WTC11 (cell line): ENCODE measurements around the gene CPE. TPM values are rescaled to one million over a fixed set of nuclear protein-coding genes. Genes with fewer than 3 reads are reported as not detected.

Experiments used
- ATAC-seq: fragments of 200-7000 bp; cut with Tn5 transposase; 2 replicates; pipeline ENCODE4 v1.10.0; 2021; ENCODE audit warnings: mild to moderate bottlenecking, moderate library complexity
- CTCF ChIA-PET: fragments of 300-600 bp; sonication (Branson Sonifier 250); formaldehyde crosslinking; loops from one replicate; lab custom pipeline; 2021; ENCODE audit warnings: antibody characterized with exemption; lab: Charles Lee
- POLR2A ChIA-PET: fragments of 350-600 bp; sonication (Branson Sonifier 250); formaldehyde crosslinking; loops from one replicate; lab custom pipeline; 2021; ENCODE audit warnings: antibody characterized with exemption; lab: Charles Lee
- DNase-seq: peaks from one replicate; pipeline ENCODE4 v3.0.0; 2021; ENCODE audit warnings: low spot score
- H3K27ac Mint-ChIP-seq: 2 replicates; pipeline ENCODE4 v1.8.0; 2021; ENCODE audit warnings: mixed read lengths
- H3K27me3 Mint-ChIP-seq: 2 replicates; pipeline ENCODE4 v1.8.0; 2021; ENCODE audit warnings: low read depth, mild to moderate bottlenecking, moderate library complexity, mixed read lengths
- H3K36me3 Mint-ChIP-seq: 2 replicates; pipeline ENCODE4 v1.8.0; 2021; ENCODE audit warnings: mixed read lengths
- H3K4me1 Mint-ChIP-seq: 2 replicates; pipeline ENCODE4 v1.8.0; 2022; ENCODE audit warnings: mixed read lengths
- H3K4me3 Mint-ChIP-seq: 2 replicates; pipeline ENCODE4 v1.8.0; 2021; ENCODE audit warnings: mild to moderate bottlenecking, moderate library complexity, mixed read lengths
- H3K9me3 Mint-ChIP-seq: 2 replicates; pipeline ENCODE4 v1.8.0; 2021; ENCODE audit warnings: mixed read lengths
- FOXP1 ChIP-seq: sonication (generic); formaldehyde crosslinking; IDR thresholded peaks from 2 replicates; pipeline ENCODE4 v1.8.0; 2022; ENCODE audit warnings: missing genetic modification reagents, mild to moderate bottlenecking, moderate library complexity, borderline replicate concordance
- GABPB1 ChIP-seq: sonication (generic); formaldehyde crosslinking; IDR thresholded peaks from 2 replicates; pipeline ENCODE4 v1.8.1; 2023; ENCODE audit warnings: mild to moderate bottlenecking, missing genetic modification reagents
- GRHL2 ChIP-seq: fragments of 250-450 bp; sonication (Bioruptor Pico); IDR thresholded peaks from 2 replicates; pipeline ENCODE4 v1.8.0; 2022; ENCODE audit warnings: mild to moderate bottlenecking, moderate library complexity; ENCODE audit not compliant: insufficient replicate concordance, severe bottlenecking
- JAZF1 ChIP-seq: fragments of 250-450 bp; sonication (Bioruptor Pico); IDR thresholded peaks from 2 replicates; pipeline ENCODE4 v1.9.0; 2021; ENCODE audit warnings: moderate library complexity, mild to moderate bottlenecking, inconsistent platforms
- MYBL2 ChIP-seq: sonication (generic); formaldehyde crosslinking; IDR thresholded peaks from 2 replicates; pipeline ENCODE4 v1.8.1; 2023; ENCODE audit warnings: mild to moderate bottlenecking, moderate library complexity, missing genetic modification reagents
- NFE2L1 ChIP-seq: sonication (generic); formaldehyde crosslinking; IDR thresholded peaks from 2 replicates; pipeline ENCODE4 v1.8.1; 2023; ENCODE audit warnings: missing genetic modification reagents
- NR1H2 ChIP-seq: sonication (generic); formaldehyde crosslinking; IDR thresholded peaks from 2 replicates; pipeline ENCODE4 v1.9.0; 2021; ENCODE audit warnings: mild to moderate bottlenecking, moderate library complexity, missing genetic modification reagents
- OVOL2 ChIP-seq: fragments of 250-450 bp; sonication (Bioruptor Pico); IDR thresholded peaks from 2 replicates; pipeline ENCODE4 v1.9.0; 2021; ENCODE audit warnings: mild to moderate bottlenecking, borderline replicate concordance
- RELA ChIP-seq: sonication (generic); formaldehyde crosslinking; IDR thresholded peaks from 2 replicates; pipeline ENCODE4 v1.8.1; 2022; ENCODE audit warnings: missing genetic modification reagents, mild to moderate bottlenecking, borderline replicate concordance
- SMAD3 ChIP-seq: sonication (generic); formaldehyde crosslinking; IDR thresholded peaks from 2 replicates; pipeline ENCODE4 v1.8.0; 2022; ENCODE audit warnings: missing genetic modification reagents, mild to moderate bottlenecking, borderline replicate concordance
- SP1 ChIP-seq: sonication (generic); formaldehyde crosslinking; conservative IDR thresholded peaks from 2 replicates; pipeline ENCODE4 v1.8.1; 2022; ENCODE audit warnings: missing genetic modification reagents
- ZNF396 ChIP-seq: fragments of 250-450 bp; sonication (Bioruptor Pico); IDR thresholded peaks from 2 replicates; pipeline ENCODE4 v1.8.0; 2021; ENCODE audit warnings: mild to moderate bottlenecking, moderate library complexity, borderline replicate concordance
- ZNF671 ChIP-seq: fragments of 250-450 bp; sonication (Bioruptor Pico); IDR thresholded peaks from 2 replicates; pipeline ENCODE4 v1.8.0; 2021; ENCODE audit warnings: mild to moderate bottlenecking
- total RNA-seq: library from RNA; stranded (reverse); gene quantifications from 3 replicates; pipeline ENCODE4 v1.2.3, GENCODE V29; 2021
- TF ChIP-seq, protein P1 (sequence below): sonication (generic); formaldehyde crosslinking; IDR thresholded peaks from 2 replicates; pipeline ENCODE4 v1.8.1; 2022; ENCODE audit warnings: mild to moderate bottlenecking, moderate library complexity, missing genetic modification reagents
- TF ChIP-seq, protein P2 (sequence below): sonication (generic); formaldehyde crosslinking; IDR thresholded peaks from 2 replicates; pipeline ENCODE4 v1.8.0; 2023; ENCODE audit warnings: missing genetic modification reagents
- TF ChIP-seq, protein P3 (sequence below): fragments of 250-450 bp; sonication (Bioruptor Pico); IDR thresholded peaks from 2 replicates; pipeline ENCODE4 v1.9.0; 2021; ENCODE audit warnings: mild to moderate bottlenecking, borderline replicate concordance
- TF ChIP-seq, protein P4 (sequence below): sonication (generic); formaldehyde crosslinking; IDR thresholded peaks from 2 replicates; pipeline ENCODE4 v1.8.1; 2023; ENCODE audit warnings: mild to moderate bottlenecking, missing genetic modification reagents, borderline replicate concordance
- TF ChIP-seq, protein P5 (sequence below): fragments of 250-450 bp; sonication (Bioruptor Pico); IDR thresholded peaks from 2 replicates; pipeline ENCODE4 v1.9.0; 2021; ENCODE audit warnings: mild to moderate bottlenecking

Gene CPE
- total RNA-seq, 1 experiment from 2014 or later = 9.2 TPM

DNA sequence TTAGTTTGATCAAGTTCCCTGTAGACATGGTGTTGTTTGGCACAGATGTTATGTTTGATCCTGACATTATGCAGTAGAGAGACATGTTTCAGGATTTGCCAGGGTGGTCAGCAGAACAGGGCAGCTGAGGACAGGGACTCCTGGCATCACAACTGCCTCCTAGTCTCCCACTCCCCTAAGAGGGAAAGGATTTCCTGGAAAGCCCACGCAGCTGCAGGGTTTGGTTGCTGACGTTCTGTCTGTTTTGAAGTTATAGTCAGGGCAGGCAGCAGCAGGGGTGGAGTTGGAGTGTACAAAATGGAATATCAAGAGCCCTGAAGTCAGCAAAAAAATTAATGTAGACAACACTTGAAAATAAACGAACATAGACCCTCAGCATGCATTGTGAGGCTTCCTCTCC is 125.4 kb downstream of the CPE start:
- CTCF ChIA-PET = interaction anchor here (1.9 to 3.6 kb wide), 2 partner anchors 10 to 11 kb away, joined by 9 to 26 read pairs; no protein-coding TSS in a partner anchor
- H3K4me1 Mint-ChIP-seq = no peaks in the 10 kb centered on the region
- no peak overlapping the region for H3K4me3 Mint-ChIP-seq
- POLR2A ChIA-PET = no interaction called here
- H3K27ac Mint-ChIP-seq = no peak overlapping the region
- peaks cover 7% of the 10 kb centered on the region for H3K9me3 Mint-ChIP-seq
- no peak for TF ChIP-seq SP1 (CRISPR knock-in tag)
- DNase-seq = no peak
- no peaks in the 10 kb centered on the region; the same call in 1 of the 2 replicates for H3K27me3 Mint-ChIP-seq
- peaks cover 2% of the 10 kb centered on the region; the same call in 1 of the 2 replicates for H3K36me3 Mint-ChIP-seq
- ATAC-seq = no peak

DNA sequence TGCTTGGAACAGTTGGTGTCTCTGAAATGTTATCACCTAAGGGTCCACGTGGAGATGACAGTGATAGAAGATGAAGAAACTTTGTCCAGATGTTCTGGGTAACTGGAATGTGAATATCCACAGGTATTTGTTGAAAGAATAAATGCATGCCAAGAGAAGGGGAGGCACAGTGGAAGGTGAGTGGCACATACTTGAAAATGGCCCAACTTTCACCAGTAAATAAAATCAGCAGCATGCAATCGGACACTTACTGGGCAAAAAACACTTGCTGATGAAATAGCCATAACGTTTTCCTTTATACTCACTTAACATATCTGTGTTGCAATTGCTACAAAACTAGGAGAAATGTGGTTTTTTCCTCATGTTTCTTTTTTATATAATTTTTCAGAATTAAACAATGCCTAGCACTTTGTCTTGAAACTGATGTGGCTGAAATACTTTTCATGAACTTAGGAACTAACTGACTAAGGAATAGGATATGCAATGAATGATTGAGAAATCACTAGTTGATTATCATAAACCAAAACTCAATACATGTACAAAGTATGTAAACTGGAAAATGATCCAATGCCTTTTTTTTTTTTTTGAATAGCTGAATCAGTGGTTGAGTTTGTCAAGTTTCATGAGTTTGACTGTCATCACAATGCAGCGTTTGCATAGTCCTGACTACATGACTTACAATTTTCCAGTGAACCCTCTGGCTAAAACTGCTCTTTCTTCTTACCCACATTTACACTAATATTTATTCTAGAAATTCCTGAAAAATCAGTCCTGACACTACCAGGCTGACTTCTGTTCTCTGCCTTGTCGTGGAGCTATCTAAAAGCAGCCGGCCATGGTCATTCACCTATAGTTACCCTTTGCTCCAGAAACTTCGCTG is 127.4 kb downstream of the CPE start:
- CTCF ChIA-PET = interaction anchor here (0.6 to 3.6 kb wide), 2 partner anchors 11 to 13 kb away, joined by 3 to 26 read pairs; no protein-coding TSS in a partner anchor
- DNase-seq = no peak
- TF ChIP-seq, protein P1, sequence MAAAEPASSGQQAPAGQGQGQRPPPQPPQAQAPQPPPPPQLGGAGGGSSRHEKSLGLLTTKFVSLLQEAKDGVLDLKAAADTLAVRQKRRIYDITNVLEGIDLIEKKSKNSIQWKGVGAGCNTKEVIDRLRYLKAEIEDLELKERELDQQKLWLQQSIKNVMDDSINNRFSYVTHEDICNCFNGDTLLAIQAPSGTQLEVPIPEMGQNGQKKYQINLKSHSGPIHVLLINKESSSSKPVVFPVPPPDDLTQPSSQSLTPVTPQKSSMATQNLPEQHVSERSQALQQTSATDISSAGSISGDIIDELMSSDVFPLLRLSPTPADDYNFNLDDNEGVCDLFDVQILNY (CRISPR knock-in tag) = no peak
- TF ChIP-seq SMAD3 (CRISPR knock-in tag) (no peak), NFE2L1 (no peak), FOXP1 (no peak)
- TF ChIP-seq, protein P2, sequence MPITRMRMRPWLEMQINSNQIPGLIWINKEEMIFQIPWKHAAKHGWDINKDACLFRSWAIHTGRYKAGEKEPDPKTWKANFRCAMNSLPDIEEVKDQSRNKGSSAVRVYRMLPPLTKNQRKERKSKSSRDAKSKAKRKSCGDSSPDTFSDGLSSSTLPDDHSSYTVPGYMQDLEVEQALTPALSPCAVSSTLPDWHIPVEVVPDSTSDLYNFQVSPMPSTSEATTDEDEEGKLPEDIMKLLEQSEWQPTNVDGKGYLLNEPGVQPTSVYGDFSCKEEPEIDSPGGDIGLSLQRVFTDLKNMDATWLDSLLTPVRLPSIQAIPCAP (CRISPR knock-in tag) = no peak
- TF ChIP-seq, all 79 proteins: peak for 0
- POLR2A ChIA-PET = no interaction called here
- no peaks in the 10 kb centered on the region for H3K9me3 Mint-ChIP-seq
- H3K27ac Mint-ChIP-seq = no peak overlapping the region
- H3K36me3 Mint-ChIP-seq = no peaks in the 10 kb centered on the region
- H3K4me1 Mint-ChIP-seq = no peaks in the 10 kb centered on the region
- H3K4me3 Mint-ChIP-seq = no peak overlapping the region
- no peaks in the 10 kb centered on the region for H3K27me3 Mint-ChIP-seq
- no peak for ATAC-seq

DNA sequence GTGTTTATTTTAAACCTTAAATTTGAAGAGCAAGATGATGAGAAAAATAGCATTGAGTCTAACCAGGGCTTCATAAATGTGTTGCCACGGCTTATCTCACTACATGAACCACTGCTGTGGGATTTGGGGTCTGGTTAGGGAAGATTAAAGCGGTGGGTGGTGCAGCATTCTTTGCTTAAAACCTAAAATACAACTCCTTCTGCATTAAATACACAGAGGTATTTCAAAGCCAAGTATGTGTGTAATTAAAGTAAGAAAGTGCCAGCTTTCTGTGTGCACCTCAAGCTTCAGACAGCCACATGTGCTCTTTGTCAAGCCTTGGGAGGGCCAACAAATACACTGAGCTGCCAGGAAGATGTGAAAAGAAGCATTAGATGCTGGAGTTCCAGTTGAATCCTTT is 128.0 kb downstream of the CPE start:
- ChIA-PET CTCF (interaction anchor here (0.6 to 3.6 kb wide), 2 partner anchors 11 to 13 kb away, joined by 3 to 26 read pairs; no protein-coding TSS in a partner anchor), POLR2A (no interaction called here)
- no peaks in the 10 kb centered on the region for H3K36me3 Mint-ChIP-seq
- no peak overlapping the region for H3K4me3 Mint-ChIP-seq
- H3K27me3 Mint-ChIP-seq = no peaks in the 10 kb centered on the region
- H3K9me3 Mint-ChIP-seq = no peaks in the 10 kb centered on the region
- no peak overlapping the region for H3K27ac Mint-ChIP-seq
- no peak for DNase-seq
- ATAC-seq = no peak
- TF ChIP-seq, protein P3, sequence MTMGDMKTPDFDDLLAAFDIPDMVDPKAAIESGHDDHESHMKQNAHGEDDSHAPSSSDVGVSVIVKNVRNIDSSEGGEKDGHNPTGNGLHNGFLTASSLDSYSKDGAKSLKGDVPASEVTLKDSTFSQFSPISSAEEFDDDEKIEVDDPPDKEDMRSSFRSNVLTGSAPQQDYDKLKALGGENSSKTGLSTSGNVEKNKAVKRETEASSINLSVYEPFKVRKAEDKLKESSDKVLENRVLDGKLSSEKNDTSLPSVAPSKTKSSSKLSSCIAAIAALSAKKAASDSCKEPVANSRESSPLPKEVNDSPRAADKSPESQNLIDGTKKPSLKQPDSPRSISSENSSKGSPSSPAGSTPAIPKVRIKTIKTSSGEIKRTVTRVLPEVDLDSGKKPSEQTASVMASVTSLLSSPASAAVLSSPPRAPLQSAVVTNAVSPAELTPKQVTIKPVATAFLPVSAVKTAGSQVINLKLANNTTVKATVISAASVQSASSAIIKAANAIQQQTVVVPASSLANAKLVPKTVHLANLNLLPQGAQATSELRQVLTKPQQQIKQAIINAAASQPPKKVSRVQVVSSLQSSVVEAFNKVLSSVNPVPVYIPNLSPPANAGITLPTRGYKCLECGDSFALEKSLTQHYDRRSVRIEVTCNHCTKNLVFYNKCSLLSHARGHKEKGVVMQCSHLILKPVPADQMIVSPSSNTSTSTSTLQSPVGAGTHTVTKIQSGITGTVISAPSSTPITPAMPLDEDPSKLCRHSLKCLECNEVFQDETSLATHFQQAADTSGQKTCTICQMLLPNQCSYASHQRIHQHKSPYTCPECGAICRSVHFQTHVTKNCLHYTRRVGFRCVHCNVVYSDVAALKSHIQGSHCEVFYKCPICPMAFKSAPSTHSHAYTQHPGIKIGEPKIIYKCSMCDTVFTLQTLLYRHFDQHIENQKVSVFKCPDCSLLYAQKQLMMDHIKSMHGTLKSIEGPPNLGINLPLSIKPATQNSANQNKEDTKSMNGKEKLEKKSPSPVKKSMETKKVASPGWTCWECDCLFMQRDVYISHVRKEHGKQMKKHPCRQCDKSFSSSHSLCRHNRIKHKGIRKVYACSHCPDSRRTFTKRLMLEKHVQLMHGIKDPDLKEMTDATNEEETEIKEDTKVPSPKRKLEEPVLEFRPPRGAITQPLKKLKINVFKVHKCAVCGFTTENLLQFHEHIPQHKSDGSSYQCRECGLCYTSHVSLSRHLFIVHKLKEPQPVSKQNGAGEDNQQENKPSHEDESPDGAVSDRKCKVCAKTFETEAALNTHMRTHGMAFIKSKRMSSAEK = no peak
- TF ChIP-seq FOXP1 = no peak
- TF ChIP-seq RELA (CRISPR knock-in tag) = no peak
- no peaks in the 10 kb centered on the region for H3K4me1 Mint-ChIP-seq

DNA sequence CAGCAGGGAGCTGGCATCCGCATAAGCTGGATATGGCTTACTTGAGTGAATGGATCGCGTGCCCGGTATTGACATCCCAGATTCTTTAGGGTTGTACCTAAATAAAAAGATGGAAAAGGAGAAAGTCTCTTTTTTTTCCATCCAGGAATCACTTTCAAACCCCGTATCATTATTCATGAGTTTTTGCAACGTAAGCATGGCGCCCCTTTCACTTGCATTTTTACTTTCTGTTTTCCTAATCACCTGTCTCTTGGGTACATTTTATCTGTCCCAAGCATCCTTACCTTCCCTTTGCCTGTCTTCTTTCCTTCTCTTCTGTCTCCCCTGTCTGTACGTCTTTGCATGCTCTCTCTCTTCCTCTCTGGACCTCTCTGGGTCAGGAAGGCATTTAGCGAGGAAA is 128.6 kb downstream of the CPE start:
- ATAC-seq (no peak), DNase-seq (no peak)
- Mint-ChIP-seq H3K4me3 (no peak overlapping the region), H3K4me1 (no peaks in the 10 kb centered on the region), H3K9me3 (no peaks in the 10 kb centered on the region), H3K27me3 (no peaks in the 10 kb centered on the region), H3K27ac (no peak overlapping the region), H3K36me3 (no peaks in the 10 kb centered on the region)
- ChIA-PET CTCF (interaction anchor here (3.6 kb wide), 1 partner anchor 14 kb away, joined by 26 read pairs; no protein-coding TSS in a partner anchor), POLR2A (no interaction called here)
- TF ChIP-seq, protein P4, sequence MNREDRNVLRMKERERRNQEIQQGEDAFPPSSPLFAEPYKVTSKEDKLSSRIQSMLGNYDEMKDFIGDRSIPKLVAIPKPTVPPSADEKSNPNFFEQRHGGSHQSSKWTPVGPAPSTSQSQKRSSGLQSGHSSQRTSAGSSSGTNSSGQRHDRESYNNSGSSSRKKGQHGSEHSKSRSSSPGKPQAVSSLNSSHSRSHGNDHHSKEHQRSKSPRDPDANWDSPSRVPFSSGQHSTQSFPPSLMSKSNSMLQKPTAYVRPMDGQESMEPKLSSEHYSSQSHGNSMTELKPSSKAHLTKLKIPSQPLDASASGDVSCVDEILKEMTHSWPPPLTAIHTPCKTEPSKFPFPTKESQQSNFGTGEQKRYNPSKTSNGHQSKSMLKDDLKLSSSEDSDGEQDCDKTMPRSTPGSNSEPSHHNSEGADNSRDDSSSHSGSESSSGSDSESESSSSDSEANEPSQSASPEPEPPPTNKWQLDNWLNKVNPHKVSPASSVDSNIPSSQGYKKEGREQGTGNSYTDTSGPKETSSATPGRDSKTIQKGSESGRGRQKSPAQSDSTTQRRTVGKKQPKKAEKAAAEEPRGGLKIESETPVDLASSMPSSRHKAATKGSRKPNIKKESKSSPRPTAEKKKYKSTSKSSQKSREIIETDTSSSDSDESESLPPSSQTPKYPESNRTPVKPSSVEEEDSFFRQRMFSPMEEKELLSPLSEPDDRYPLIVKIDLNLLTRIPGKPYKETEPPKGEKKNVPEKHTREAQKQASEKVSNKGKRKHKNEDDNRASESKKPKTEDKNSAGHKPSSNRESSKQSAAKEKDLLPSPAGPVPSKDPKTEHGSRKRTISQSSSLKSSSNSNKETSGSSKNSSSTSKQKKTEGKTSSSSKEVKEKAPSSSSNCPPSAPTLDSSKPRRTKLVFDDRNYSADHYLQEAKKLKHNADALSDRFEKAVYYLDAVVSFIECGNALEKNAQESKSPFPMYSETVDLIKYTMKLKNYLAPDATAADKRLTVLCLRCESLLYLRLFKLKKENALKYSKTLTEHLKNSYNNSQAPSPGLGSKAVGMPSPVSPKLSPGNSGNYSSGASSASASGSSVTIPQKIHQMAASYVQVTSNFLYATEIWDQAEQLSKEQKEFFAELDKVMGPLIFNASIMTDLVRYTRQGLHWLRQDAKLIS (CRISPR knock-in tag) = no peak
- TF ChIP-seq GRHL2 (CRISPR knock-in tag) = no peak
- TF ChIP-seq JAZF1 (CRISPR knock-in tag) = no peak
- TF ChIP-seq ZNF396 (CRISPR knock-in tag) = no peak
- TF ChIP-seq NR1H2 (CRISPR knock-in tag) = no peak
- TF ChIP-seq, protein P5, sequence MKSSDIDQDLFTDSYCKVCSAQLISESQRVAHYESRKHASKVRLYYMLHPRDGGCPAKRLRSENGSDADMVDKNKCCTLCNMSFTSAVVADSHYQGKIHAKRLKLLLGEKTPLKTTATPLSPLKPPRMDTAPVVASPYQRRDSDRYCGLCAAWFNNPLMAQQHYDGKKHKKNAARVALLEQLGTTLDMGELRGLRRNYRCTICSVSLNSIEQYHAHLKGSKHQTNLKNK (CRISPR knock-in tag) = no peak
- no peak for TF ChIP-seq GABPB1 (CRISPR knock-in tag)
- TF ChIP-seq MYBL2 (CRISPR knock-in tag) = no peak
- no peak for TF ChIP-seq ZNF671
- no peak for TF ChIP-seq OVOL2
